ENCODE measurements around the gene HOMER3. TPM values are rescaled to one million over a fixed set of nuclear protein-coding genes. Genes with fewer than 3 reads are reported as not detected.

The HOMER3 gene
- polyA plus RNA-seq (ENCODE audit: insufficient read length), result 48.2 TPM
- long read RNA-seq, donor 1, transcript HOMER3-202 (10 exons, 1,557 nt), result major isoform, 13 of 37 reads
- long read RNA-seq, donor 1, transcript HOMER3-204 (9 exons, 1,979 nt), result minor isoform, 9 of 37 reads
- long read RNA-seq, donor 1, partial matches to known transcripts, result 15 of 37 reads
- long read RNA-seq, donor 1, other reads (novel, unspliced or antisense), result 0 of 37 reads
- long read RNA-seq, donor 2, transcript HOMER3-202 (10 exons, 1,557 nt), result major isoform, 13 of 37 reads
- long read RNA-seq, donor 2, partial matches to known transcripts, result 19 of 37 reads
- long read RNA-seq, donor 2, other reads (novel, unspliced or antisense), result 0 of 37 reads
- long read RNA-seq, donor 3, transcript HOMER3-202 (10 exons, 1,557 nt), result major isoform, 14 of 17 reads
- long read RNA-seq, donor 3, partial matches to known transcripts, result 0 of 17 reads
- long read RNA-seq, donor 3, other reads (novel, unspliced or antisense), result 0 of 17 reads
- long read RNA-seq, donor 4, partial matches to known transcripts, result 0 of 2 reads
- long read RNA-seq, donor 4, other reads (novel, unspliced or antisense), result 0 of 2 reads
- long read RNA-seq, donor 5, transcript HOMER3-202 (10 exons, 1,557 nt), result major isoform, 32 of 34 reads
- long read RNA-seq, donor 5, partial matches to known transcripts, result 0 of 34 reads
- long read RNA-seq, donor 5, other reads (novel, unspliced or antisense), result 0 of 34 reads
- long read RNA-seq, donor 6, transcript HOMER3-202 (10 exons, 1,557 nt), result major isoform, 26 of 46 reads
- long read RNA-seq, donor 6, transcript HOMER3-204 (9 exons, 1,979 nt), result minor isoform, 8 of 46 reads
- long read RNA-seq, donor 6, partial matches to known transcripts, result 11 of 46 reads
- long read RNA-seq, donor 6, other reads (novel, unspliced or antisense), result 0 of 46 reads
- long read RNA-seq, donor 7, transcript HOMER3-202 (10 exons, 1,557 nt), result major isoform, 12 of 35 reads
- long read RNA-seq, donor 7, transcript HOMER3-204 (9 exons, 1,979 nt), result minor isoform, 6 of 35 reads
- long read RNA-seq, donor 7, partial matches to known transcripts, result 11 of 35 reads
- long read RNA-seq, donor 7, other reads (novel, unspliced or antisense), result 5 of 35 reads
- long read RNA-seq, donor 8, transcript HOMER3-202 (10 exons, 1,557 nt), result major isoform, 9 of 11 reads
- long read RNA-seq, donor 8, partial matches to known transcripts, result 0 of 11 reads
- long read RNA-seq, donor 8, other reads (novel, unspliced or antisense), result 0 of 11 reads

DNA sequence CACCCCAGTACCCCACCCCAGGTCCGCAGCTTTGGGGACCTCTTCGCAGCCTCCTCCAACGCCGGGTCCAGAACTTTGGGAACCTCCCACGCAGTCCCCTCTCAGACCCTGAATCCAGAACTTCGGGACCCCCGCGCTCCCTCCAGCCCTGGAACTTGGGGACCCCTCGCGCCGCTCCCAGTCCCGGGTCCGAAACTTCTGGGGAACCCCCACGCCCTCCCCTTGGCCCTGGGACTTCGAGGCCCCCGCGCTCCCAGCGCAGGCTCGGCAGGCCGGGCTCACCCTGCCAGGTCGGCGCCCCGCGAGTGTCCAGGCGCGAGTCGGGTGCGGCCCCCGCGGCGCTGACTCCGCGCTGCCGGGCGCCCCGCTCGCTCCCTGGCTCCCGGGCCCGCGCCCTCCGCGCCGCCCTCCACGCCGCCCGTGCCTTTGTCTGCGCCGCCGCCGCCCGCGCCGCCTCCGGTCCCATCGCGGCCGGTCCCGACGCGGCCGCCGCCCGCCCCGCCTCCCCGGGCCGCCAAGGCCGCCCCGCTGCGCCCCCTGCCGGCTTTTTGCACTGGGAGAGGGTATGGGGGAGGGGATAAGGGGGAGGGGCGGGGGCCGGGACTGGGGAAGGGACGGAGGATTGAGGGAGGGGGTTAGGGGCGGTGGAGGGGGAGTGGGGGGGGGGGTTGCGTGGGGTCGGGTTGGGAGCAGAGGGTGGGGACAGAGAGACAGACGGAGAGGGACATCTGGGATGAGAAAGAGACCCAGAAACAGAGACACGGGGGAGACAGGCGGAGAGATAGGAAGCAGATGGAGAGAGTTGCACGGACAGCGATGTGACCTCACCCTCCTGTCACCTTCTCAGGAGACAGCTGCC lies at the start of gene HOMER3:
Gene HOMER3, minus strand, starts transcription at position 449 of the 859 bp plus-strand sequence. CDS start 2,235 bp downstream, outside the sequence.
- DNase-seq, result peak; percentile 85

DNA sequence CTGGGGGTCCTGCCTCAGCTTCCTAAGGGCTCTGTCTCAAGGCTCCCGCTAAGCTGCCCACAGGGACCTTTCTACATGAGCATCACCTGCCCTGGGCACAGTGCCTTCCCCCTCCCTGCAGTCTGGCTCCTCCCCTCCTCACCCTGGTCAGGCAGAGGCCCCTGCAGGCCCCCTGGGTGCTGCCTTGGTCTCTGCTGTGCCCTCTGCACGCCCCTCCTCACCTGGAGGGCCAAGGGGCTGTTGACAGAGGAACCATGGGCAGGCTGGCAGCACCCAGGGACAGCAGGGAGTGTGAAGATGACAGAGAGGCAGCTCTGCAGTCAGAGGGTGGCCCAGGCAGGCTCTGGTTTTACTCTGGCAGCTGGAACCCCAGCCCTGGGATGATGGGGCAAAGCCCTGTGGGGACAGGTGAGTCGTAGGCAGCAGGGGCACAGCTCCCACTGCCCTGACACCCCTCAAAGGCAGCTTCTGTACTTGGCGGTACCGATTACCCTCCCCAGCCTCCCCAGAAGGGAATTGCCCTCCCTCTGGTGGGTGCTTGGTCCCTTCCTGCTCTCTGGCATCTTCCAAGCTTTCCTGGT lies 49.2 kb upstream of the HOMER3 start:
- no peak for DNase-seq

GRCh38 chr19:18989316-18989715 lies 48.3 kb upstream of the HOMER3 start:
- no peak for DNase-seq

- DNase-seq, result no peak
Observed at GRCh38 chr19:18987456-18987855, 46.4 kb upstream of the HOMER3 start.

GRCh38 chr19:18985257-18985656 lies 44.2 kb upstream of the HOMER3 start:
- DNase-seq, result no peak

DNA sequence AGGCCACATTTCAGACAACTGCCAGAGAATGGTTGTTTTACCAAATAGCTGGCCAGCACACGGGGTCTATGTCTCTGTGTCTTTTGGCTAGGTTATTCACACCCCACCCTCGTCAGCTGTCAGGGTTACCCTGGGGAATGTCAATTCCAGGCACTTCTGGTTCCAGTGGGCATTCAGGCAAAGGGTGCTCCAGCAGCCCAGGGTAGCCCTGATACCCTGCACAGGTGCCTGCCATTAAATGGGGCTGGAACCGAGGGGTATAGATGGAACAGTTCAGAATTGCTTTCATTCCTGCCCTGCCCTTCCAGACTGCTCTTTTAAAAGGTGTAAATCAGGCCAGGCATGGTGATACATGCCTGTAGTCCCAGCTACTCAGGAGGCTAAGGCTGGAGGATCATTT lies 43.2 kb upstream of the HOMER3 start:
- DNase-seq, result no peak

DNA sequence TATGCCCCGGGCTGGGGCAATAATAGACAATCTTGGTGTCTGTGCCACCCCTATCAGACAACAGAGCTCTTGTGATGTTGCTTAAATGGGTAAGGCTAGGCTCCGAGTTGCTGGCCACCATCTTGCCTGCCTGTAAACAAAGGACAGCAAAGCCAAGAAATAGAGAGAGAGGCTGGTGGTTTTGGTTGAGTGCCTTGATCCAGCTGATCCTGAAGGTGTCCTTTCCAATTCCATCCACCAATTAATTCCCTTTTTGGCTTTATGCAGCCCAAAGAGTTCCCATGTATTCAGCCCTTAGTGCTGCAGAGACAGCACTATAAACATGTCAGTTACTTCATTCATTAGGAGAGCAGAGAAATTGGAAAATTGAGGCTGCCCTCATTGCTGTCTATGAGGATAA lies 41.7 kb upstream of the HOMER3 start:
- no peak for DNase-seq

GRCh38 chr19:18980432-18981020 lies 39.5 kb upstream of the HOMER3 start:
- no peak for DNase-seq

DNA sequence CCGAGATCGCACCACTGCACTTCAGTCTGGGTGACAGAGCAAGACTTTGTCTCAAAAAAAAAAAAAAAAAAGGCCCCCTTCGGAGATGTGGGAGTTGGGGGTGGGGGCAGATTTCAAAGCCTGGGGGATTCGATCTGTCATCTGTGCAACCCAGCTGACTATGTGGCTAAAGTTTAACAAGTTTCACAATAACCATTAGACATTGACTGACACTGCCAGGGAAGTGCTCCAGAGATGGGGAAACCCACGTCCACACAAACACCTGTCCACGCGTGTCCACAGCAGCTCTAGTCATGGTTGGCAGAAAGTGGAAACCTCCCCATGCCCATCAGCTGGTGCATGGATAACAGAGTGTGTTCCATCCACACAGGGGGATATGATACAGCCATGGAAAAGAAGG lies 37.6 kb upstream of the HOMER3 start:
- DNase-seq, result no peak

DNA sequence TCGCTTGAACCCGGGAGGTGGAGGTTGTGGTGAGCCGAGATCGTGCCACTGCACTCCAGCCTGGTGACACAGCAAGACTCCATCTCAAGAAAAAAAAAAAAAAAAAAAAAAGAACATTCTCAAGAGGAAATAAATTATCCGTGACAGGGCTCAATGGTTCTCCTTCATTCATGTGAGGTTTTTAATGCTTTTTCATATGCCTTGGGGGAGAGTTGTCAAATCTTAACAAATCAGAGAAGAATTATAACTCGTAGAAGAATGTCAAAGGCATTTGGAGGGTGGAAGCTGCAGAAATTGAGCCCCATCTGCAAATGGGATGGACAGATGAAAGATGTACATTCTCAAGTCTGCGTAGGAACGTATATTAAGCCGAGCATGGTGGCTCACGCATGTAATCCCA lies 34.9 kb upstream of the HOMER3 start:
- DNase-seq, result no peak

- no peak for DNase-seq
Observed at GRCh38 chr19:18975011-18975410, 34.0 kb upstream of the HOMER3 start.

DNA sequence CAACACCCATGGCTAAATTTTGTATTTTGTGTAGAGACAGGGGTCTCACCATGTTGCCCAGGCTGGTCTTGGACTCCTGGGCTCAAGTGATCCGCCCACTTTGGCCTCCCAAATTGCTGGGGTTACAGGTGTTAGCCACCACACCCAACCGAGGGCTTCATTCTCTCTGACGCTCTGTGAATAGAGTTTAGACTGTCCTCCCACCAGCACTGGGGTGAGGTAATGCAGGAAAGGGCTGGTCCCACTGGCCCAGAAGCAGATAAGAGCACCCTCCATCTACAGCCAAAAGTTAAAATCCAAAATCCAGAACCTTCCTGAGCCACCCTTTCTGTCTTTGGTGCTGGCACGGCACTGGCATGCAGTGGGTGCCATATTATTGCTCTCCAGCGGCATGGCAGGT lies 31.8 kb upstream of the HOMER3 start:
- no peak for DNase-seq

DNA sequence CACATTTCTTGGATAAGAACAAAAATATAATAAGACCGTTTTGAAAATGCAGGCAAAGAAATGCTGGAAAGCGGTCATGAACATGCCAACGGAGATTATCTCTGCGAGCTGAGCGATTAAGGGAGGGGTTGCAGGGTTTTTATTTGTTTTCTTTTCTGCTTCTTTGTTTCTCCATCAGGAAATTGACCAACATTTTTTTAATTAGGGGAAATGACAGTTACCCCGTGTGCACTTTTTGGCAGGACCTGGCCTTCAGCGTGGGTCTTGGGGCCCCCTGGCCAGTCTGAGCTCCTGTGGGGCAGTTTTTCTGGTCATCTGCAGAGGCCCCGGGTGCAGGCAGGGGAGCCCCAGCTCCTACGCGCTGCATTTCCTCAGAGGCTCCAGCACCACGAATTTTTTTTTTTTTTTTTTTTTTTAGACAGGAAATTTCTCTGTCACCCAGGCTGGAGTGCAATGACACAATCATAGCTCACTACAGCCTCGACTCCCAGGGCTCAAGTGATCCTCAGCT lies 31.3 kb upstream of the HOMER3 start:
- DNase-seq, result no peak

DNA sequence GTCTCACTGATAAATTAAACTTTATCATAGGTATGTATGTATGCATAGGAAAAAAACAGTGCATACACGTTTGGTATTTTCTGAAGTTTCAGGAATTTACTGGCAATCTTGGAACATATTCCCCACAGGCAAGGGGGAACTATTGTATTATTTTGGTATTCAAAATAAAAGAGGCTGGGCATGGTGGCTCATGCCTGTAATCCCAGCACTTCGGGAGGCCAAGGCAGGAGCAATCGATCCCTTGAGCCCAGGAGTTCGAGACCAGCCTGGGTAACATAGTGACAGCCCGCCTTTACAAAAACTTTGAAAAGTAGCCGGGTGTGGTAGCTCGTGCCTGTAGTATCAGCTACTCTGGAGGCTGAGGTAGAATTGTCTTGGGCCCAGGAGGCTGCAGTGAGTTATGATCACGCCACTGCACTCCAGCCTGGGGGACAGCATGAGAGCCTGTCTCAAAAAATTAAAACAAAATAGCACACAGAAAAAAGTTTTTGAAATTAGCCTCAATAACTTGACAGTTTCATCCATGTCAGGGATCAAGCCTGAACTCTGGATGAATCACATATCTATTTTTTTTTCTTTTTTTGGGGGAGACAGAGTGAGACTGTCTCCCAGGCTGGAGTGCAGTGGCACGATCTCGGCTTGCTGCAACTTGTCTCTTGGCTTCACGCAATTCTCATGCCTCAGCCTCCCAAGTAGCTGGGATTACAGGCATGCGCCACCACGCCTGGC lies 29.1 kb upstream of the HOMER3 start:
- DNase-seq, result no peak

- peak; percentile 68 for DNase-seq
Observed at GRCh38 chr19:18967358-18968146, 26.5 kb upstream of the HOMER3 start.

DNA sequence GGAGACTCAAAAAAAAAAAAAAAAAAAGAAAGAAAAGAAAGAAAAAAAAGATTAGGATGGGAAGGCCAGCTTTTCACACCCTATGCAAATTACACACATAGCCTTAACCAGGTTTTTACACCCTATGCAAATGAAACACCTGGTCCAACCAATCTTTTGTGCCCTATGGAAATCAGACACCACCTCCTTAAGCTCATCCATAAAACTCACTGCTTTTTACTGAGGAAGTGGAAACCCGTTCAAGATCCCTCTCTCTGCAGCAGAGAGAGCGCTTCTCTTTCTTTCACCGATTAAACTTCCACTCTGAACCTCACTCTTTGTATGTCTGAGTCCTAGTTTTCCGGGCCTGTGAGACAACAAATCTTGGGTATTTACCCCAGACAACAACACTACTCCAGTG lies 25.3 kb upstream of the HOMER3 start:
- no peak for DNase-seq

DNA sequence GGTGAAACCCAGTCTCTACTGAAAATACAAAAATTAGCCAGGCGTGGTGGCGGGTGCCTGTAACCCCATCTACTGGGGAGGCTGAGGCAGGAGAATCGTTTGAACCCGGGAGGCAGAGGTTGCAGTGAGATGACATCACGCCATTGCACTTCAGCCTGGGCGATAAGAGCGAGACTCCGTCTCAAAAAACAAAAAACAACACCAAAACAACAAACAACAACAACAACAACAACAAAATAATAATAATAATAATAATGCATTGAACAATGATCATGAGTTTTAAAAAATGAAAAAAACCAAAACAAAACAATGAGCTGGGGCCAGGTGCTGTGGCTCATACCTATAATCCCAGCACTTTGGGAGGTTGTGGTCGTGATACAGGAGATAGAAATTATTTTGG lies 23.1 kb upstream of the HOMER3 start:
- no peak for DNase-seq

GRCh38 chr19:18961767-18962620 lies 21.0 kb upstream of the HOMER3 start:
- DNase-seq, result no peak

All from left kidney (tissue), 8 donors.